ENCODE measurements around the gene GTF3C1. TPM values are rescaled to one million over a fixed set of nuclear protein-coding genes. Genes with fewer than 3 reads are reported as not detected.

Gene GTF3C1
- total RNA-seq, 1 experiment from 2014 or later: 121 TPM

- Histone ChIP-seq H3K9me3 (ENCODE audit: control insufficient read depth, insufficient read depth, low read depth, low read length) (no peaks in the 10 kb centered on the region), H3K27ac (ENCODE audit: low read length) (no peak overlapping the region), H3K4me1 (ENCODE audit: control insufficient read depth, insufficient read depth, low read length) (no peaks in the 10 kb centered on the region), H3K27me3 (ENCODE audit: control insufficient read depth, insufficient read depth, low read length) (no peaks in the 10 kb centered on the region), H3K4me3 (ENCODE audit: low read depth in 2 of 2, low read length in 2 of 2) (no peak overlapping the region), H3K36me3 (ENCODE audit: control insufficient read depth, insufficient read depth, low read length) (peaks cover 39% of the 10 kb centered on the region)
- intact Hi-C loops (cut with micrococcal nuclease; ENCODE audit: unreplicated experiment): no loop called here
- POLR2A ChIA-PET: no interaction called here
- in situ Hi-C loops (cut with HindIII; ENCODE audit: low pct_unique_long_range_greater_than_20kb, low sequenced_read_pairs): no loop called here
- CTCF ChIA-PET: no interaction called here
- TF ChIP-seq CTCF (IDR thresholded peaks at IDR 0.05): no peak
- no peak for TF ChIP-seq REST (IDR thresholded peaks at IDR 0.05; ENCODE audit: insufficient read depth in 1 of 2, low read depth in 2 of 2, low read length in 1 of 2)
- no peak for TF ChIP-seq SIN3A (IDR thresholded peaks at IDR 0.05; ENCODE audit: borderline replicate concordance, insufficient read depth, low read depth, low read length)
- TF ChIP-seq TCF7L2 (IDR thresholded peaks at IDR 0.05; ENCODE audit: low read depth, low read length): no peak
- no peak for TF ChIP-seq POLR2AphosphoS5 (IDR thresholded peaks at IDR 0.05; ENCODE audit: low read depth, low read length)
- DNase-seq (ENCODE audit: low read depth, low spot score) (no peak), ATAC-seq (no peak)
- BruUV-seq (replicated peaks): no TSS peak
These were observed 63.4 kb downstream of the GTF3C1 start for GRCh38 chr16:27486344-27486743.

GRCh38 chr16:27485811-27486210 is 63.9 kb downstream of the GTF3C1 start:
- intact Hi-C loops (cut with micrococcal nuclease; ENCODE audit: unreplicated experiment): no loop called here
- Histone ChIP-seq H3K4me1 (ENCODE audit: control insufficient read depth, insufficient read depth, low read length) (no peaks in the 10 kb centered on the region), H3K27me3 (ENCODE audit: control insufficient read depth, insufficient read depth, low read length) (no peaks in the 10 kb centered on the region), H3K9me3 (ENCODE audit: control insufficient read depth, insufficient read depth, low read depth, low read length) (no peaks in the 10 kb centered on the region), H3K27ac (ENCODE audit: low read length) (no peak overlapping the region), H3K36me3 (ENCODE audit: control insufficient read depth, insufficient read depth, low read length) (peaks cover 38% of the 10 kb centered on the region), H3K4me3 (ENCODE audit: low read depth in 2 of 2, low read length in 2 of 2) (no peak overlapping the region)
- BruUV-seq (replicated peaks): no TSS peak
- POLR2A ChIA-PET: no interaction called here
- CTCF ChIA-PET: no interaction called here
- in situ Hi-C loops (cut with HindIII; ENCODE audit: low pct_unique_long_range_greater_than_20kb, low sequenced_read_pairs): no loop called here
- TF ChIP-seq TCF7L2 (IDR thresholded peaks at IDR 0.05; ENCODE audit: low read depth, low read length) (no peak), SIN3A (IDR thresholded peaks at IDR 0.05; ENCODE audit: borderline replicate concordance, insufficient read depth, low read depth, low read length) (no peak), CTCF (IDR thresholded peaks at IDR 0.05) (no peak), REST (IDR thresholded peaks at IDR 0.05; ENCODE audit: insufficient read depth in 1 of 2, low read depth in 2 of 2, low read length in 1 of 2) (no peak), POLR2AphosphoS5 (IDR thresholded peaks at IDR 0.05; ENCODE audit: low read depth, low read length) (no peak)
- no peak for ATAC-seq
- DNase-seq (ENCODE audit: low read depth, low spot score): no peak

All from Panc1 (cell line).